PC-3 (cell line): ENCODE results near the gene CORO2A. TPM values are rescaled to one million over a fixed set of nuclear protein-coding genes. Genes with fewer than 3 reads are reported as not detected.

Source experiments
- ATAC-seq: fragments of 200-7000 bp; cut with Tn5 transposase; 2 replicates; pipeline ENCODE4 v1.9.1; 2020; ENCODE audit warnings: mild to moderate bottlenecking, moderate library complexity
- BruUV-seq: library from RNA; stranded (reverse); fragments of 400-500 nt; replicated peaks from 2 replicates; lab custom pipeline; 2021; lab: Mats Ljungman, UMichigan
- CTCF ChIA-PET: fragments of 300-600 bp; sonication (Branson Sonifier 250); formaldehyde crosslinking; loops from one replicate; lab custom pipeline; 2022; ENCODE audit warnings: antibody characterized with exemption; lab: Charles Lee
- POLR2A ChIA-PET: fragments of 300-600 bp; sonication (Branson Sonifier 250); formaldehyde crosslinking; loops from one replicate; lab custom pipeline; 2022; ENCODE audit warnings: antibody characterized with exemption; ENCODE audit not compliant: unreplicated experiment; lab: Charles Lee
- DNase-seq: peaks from one replicate; pipeline ENCODE4 v3.0.0-alpha.2; 2015
- H2AFZ ChIP-seq: fragments of 300-600 bp; sonication (generic); 2 replicates; pipeline ENCODE4 v1.6.0; 2016; ENCODE audit warnings: antibody characterized with exemption, low read length
- H3F3A ChIP-seq: fragments of 300-600 bp; sonication (generic); one replicate; pipeline ENCODE4 v1.6.0; 2017; ENCODE audit warnings: antibody characterized with exemption, low read length, control low read depth, mild to moderate bottlenecking; ENCODE audit not compliant: unreplicated experiment
- H3K27ac ChIP-seq: fragments of 300-600 bp; sonication (generic); 2 replicates; pipeline ENCODE4 v1.5.1; 2016; ENCODE audit warnings: mild to moderate bottlenecking, low read length
- H3K27me3 ChIP-seq: fragments of 300-600 bp; sonication (generic); 2 replicates; pipeline ENCODE4 v1.6.1; 2016; ENCODE audit warnings: low read length, mixed read lengths
- H3K36me3 ChIP-seq: fragments of 300-600 bp; sonication (generic); 2 replicates; pipeline ENCODE4 v1.6.1; 2016; ENCODE audit warnings: low read depth, mixed run types, low read length, mixed read lengths
- H3K4me1 ChIP-seq: fragments of 300-600 bp; sonication (generic); 2 replicates; pipeline ENCODE4 v1.5.1; 2016; ENCODE audit warnings: low read length; ENCODE audit not compliant: insufficient read depth
- H3K4me2 ChIP-seq: fragments of 300-600 bp; sonication (generic); 2 replicates; pipeline ENCODE4 v1.6.0; 2016; ENCODE audit warnings: low read length
- H3K4me3 ChIP-seq: fragments of 300-600 bp; sonication (generic); 2 replicates; pipeline ENCODE4 v1.5.1; 2016; ENCODE audit warnings: mild to moderate bottlenecking, low read length, mixed read lengths
- H3K79me2 ChIP-seq: fragments of 300-600 bp; sonication (generic); 2 replicates; pipeline ENCODE4 v1.6.1; 2017; ENCODE audit warnings: low read length, mixed read lengths
- H3K9ac ChIP-seq: fragments of 300-600 bp; sonication (generic); 2 replicates; pipeline ENCODE4 v1.6.0; 2016; ENCODE audit warnings: mild to moderate bottlenecking, low read length
- H3K9me2 ChIP-seq: fragments of 300-600 bp; sonication (generic); replicated peaks from 2 replicates; pipeline ENCODE4 v1.6.1; 2016; ENCODE audit warnings: mixed run types, low read length, mixed read lengths
- H3K9me3 ChIP-seq: fragments of 300-600 bp; sonication (generic); 2 replicates; pipeline ENCODE4 v1.6.1; 2016; ENCODE audit warnings: low read length, mixed read lengths
- H4K20me1 ChIP-seq: fragments of 300-600 bp; sonication (generic); 2 replicates; pipeline ENCODE4 v1.6.1; 2016; ENCODE audit warnings: low read length, mixed read lengths
- CTCF ChIP-seq: fragments of 300-600 bp; sonication (generic); conservative IDR thresholded peaks from 2 replicates; pipeline ENCODE4 v1.5.1; 2017; ENCODE audit warnings: antibody characterized with exemption, low read depth, mild to moderate bottlenecking, low read length
- EZH2 ChIP-seq: fragments of 300-600 bp; sonication (generic); IDR thresholded peaks from one replicate; pipeline ENCODE4 v1.6.1; 2017; ENCODE audit warnings: antibody characterized with exemption, mild to moderate bottlenecking, low read length; ENCODE audit not compliant: unreplicated experiment
- EZH2phosphoT487 ChIP-seq: fragments of 300-600 bp; sonication (generic); IDR thresholded peaks from 2 replicates; pipeline ENCODE4 v1.6.1; 2018; ENCODE audit warnings: mild to moderate bottlenecking, antibody characterized with exemption, low read length, borderline replicate concordance
- intact Hi-C: fragments of 100-400 bp; cut with micrococcal nuclease; formaldehyde crosslinking; loops from 2 replicates; pipeline ENCODE4 v1.9.0; 2023
- total RNA-seq: library from RNA; depleted of rRNA; stranded (reverse); fragments of >200 nt; gene quantifications from 2 replicates; pipeline ENCODE4 v1.2.3, GENCODE V29; 2014

The CORO2A gene
- total RNA-seq, 1 experiment from 2014 or later: 2.2 TPM

GRCh38 chr9:98219364-98219716 is 26.9 kb upstream of the CORO2A start:
- no peaks in the 10 kb centered on the region for H4K20me1 ChIP-seq
- no peak overlapping the region for H2AFZ ChIP-seq
- H3K9me3 ChIP-seq: no peaks in the 10 kb centered on the region
- H3K4me1 ChIP-seq: peaks cover 35% of the 10 kb centered on the region
- DNase-seq: peak; percentile 49
- TSS peak; percentile 50 for BruUV-seq
- H3K27ac ChIP-seq: peak overlapping the region; percentile 87
- no peak overlapping the region; the same call in 1 of the 2 replicates for H3K4me3 ChIP-seq
- no peak for TF ChIP-seq EZH2phosphoT487
- no peak for TF ChIP-seq EZH2
- TF ChIP-seq CTCF: no peak
- no peaks in the 10 kb centered on the region for H3K79me2 ChIP-seq
- no peaks in the 10 kb centered on the region for H3K9me2 ChIP-seq
- ChIA-PET POLR2A (interaction anchor here (0.8 kb wide), 1 partner anchor 100 kb away, joined by 3 read pairs; the partner anchor contains the start of gene TRIM14), CTCF (no interaction called here)
- intact Hi-C loops: no loop called here
- H3K9ac ChIP-seq: peak overlapping the region; percentile 41
- no peaks in the 10 kb centered on the region for H3F3A ChIP-seq
- peak overlapping the region; percentile 78 for H3K4me2 ChIP-seq
- peak; percentile 21 for ATAC-seq
- H3K27me3 ChIP-seq: no peaks in the 10 kb centered on the region
- H3K36me3 ChIP-seq: no peaks in the 10 kb centered on the region

GRCh38 chr9:98218562-98219363 is 26.3 kb upstream of the CORO2A start:
- peak overlapping the region; percentile 87 for H3K27ac ChIP-seq
- CTCF ChIA-PET: no interaction called here

More at GRCh38 chr9:98218562-98219363, 26.3 kb upstream of the CORO2A start:
- no peaks in the 10 kb centered on the region for H3F3A ChIP-seq
- no peaks in the 10 kb centered on the region for H3K9me3 ChIP-seq
- BruUV-seq: TSS peak; percentile 22
- TF ChIP-seq EZH2phosphoT487: no peak
- no peak for TF ChIP-seq CTCF
- no peak for TF ChIP-seq EZH2
- H3K36me3 ChIP-seq: no peaks in the 10 kb centered on the region
- intact Hi-C loops: no loop called here
- H2AFZ ChIP-seq: 0 out of 2 replicates have a peak overlapping the region, but pooled peaks have one; percentile 28
- peak overlapping the region; percentile 41 for H3K9ac ChIP-seq
- H3K4me2 ChIP-seq: peak overlapping the region; percentile 78
- H3K4me1 ChIP-seq: peaks cover 35% of the 10 kb centered on the region
- H3K9me2 ChIP-seq: no peaks in the 10 kb centered on the region
- DNase-seq: peak; percentile 73
- H3K79me2 ChIP-seq: no peaks in the 10 kb centered on the region
- POLR2A ChIA-PET: interaction anchor here (0.8 kb wide), 1 partner anchor 100 kb away, joined by 3 read pairs; the partner anchor contains the start of gene TRIM14
- no peak overlapping the region; the same call in 1 of the 2 replicates for H3K4me3 ChIP-seq
- no peaks in the 10 kb centered on the region for H3K27me3 ChIP-seq
- peak; percentile 35 for ATAC-seq
- no peaks in the 10 kb centered on the region for H4K20me1 ChIP-seq
